ENCODE measurements around the gene RBM26. TPM values are rescaled to one million over a fixed set of nuclear protein-coding genes. Genes with fewer than 3 reads are reported as not detected.

Gene RBM26
- total and polyA plus RNA-seq, 2 experiments from 2014 or later = 46.0 to 69.3 TPM

DNA sequence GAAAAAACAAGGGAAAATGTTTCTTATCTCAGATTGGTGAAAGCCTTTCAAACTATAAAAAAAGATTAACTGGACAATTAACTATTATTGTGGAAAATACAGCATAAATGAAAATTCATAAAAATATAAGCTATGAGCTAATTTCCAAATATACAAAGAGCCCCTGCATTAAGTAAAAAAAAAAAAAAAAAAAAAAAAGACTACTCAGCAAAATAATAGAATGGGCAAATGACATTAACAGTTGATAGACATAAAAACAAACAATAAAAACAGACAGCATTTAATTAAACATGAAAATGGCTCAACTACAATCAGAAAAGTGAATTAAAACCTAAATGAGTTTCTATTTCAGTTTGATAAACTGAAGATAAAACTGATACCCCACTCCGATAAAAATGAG, 77.5 kb downstream of the RBM26 start:
- Histone ChIP-seq H3K36me3 (ENCODE audit: insufficient read depth) (no peaks in the 10 kb centered on the region; the same call in 1 of the 2 replicates), H3F3A (replicated peaks; ENCODE audit: low read depth) (no peaks in the 10 kb centered on the region), H3K4me1 (ENCODE audit: insufficient read depth) (no peaks in the 10 kb centered on the region), H3K27me3 (ENCODE audit: insufficient read depth) (no peaks in the 10 kb centered on the region), H3K4me3 (no peak overlapping the region), H2AFZ (no peak overlapping the region), H3K79me2 (replicated peaks; ENCODE audit: insufficient read depth) (no peaks in the 10 kb centered on the region), H3K4me2 (no peak overlapping the region), H3K27ac (ENCODE audit: low read depth) (no peak overlapping the region), H3K9me2 (ENCODE audit: insufficient read depth) (no peaks in the 10 kb centered on the region), H4K20me1 (replicated peaks; ENCODE audit: insufficient read depth) (no peaks in the 10 kb centered on the region)
- ATAC-seq (no peak), DNase-seq (ENCODE audit: low spot score) (no peak)
- no peaks in the 10 kb centered on the region for H3K27me3 Mint-ChIP-seq (ENCODE audit: insufficient read depth, low read depth, poor library complexity)
- no peaks in the 10 kb centered on the region for H3K9me3 Mint-ChIP-seq
- H3K4me1 Mint-ChIP-seq = no peaks in the 10 kb centered on the region
- peaks cover 33% of the 10 kb centered on the region; the same call in 2 of the 3 replicates for H3K36me3 Mint-ChIP-seq (ENCODE audit: low read depth)
- H3K4me3 Mint-ChIP-seq = no peak overlapping the region
- TF ChIP-seq EZH2phosphoT487 (IDR thresholded peaks at IDR 0.05; ENCODE audit: unreplicated experiment) (no peak), CREB1 (CRISPR knock-in tag; IDR thresholded peaks at IDR 0.05; ENCODE audit: low read depth) (no peak), POLR2AphosphoS5 (IDR thresholded peaks at IDR 0.05; ENCODE audit: low read depth) (no peak), STAT1 (IDR thresholded peaks at IDR 0.05; ENCODE audit: unreplicated experiment) (no peak), ZNF114 (CRISPR knock-in tag; IDR thresholded peaks at IDR 0.05) (no peak), JUNB (IDR thresholded peaks at IDR 0.05; ENCODE audit: unreplicated experiment) (no peak), NANOG (IDR thresholded peaks at IDR 0.05; ENCODE audit: borderline replicate concordance) (no peak)
- TF ChIP-seq, protein P1, sequence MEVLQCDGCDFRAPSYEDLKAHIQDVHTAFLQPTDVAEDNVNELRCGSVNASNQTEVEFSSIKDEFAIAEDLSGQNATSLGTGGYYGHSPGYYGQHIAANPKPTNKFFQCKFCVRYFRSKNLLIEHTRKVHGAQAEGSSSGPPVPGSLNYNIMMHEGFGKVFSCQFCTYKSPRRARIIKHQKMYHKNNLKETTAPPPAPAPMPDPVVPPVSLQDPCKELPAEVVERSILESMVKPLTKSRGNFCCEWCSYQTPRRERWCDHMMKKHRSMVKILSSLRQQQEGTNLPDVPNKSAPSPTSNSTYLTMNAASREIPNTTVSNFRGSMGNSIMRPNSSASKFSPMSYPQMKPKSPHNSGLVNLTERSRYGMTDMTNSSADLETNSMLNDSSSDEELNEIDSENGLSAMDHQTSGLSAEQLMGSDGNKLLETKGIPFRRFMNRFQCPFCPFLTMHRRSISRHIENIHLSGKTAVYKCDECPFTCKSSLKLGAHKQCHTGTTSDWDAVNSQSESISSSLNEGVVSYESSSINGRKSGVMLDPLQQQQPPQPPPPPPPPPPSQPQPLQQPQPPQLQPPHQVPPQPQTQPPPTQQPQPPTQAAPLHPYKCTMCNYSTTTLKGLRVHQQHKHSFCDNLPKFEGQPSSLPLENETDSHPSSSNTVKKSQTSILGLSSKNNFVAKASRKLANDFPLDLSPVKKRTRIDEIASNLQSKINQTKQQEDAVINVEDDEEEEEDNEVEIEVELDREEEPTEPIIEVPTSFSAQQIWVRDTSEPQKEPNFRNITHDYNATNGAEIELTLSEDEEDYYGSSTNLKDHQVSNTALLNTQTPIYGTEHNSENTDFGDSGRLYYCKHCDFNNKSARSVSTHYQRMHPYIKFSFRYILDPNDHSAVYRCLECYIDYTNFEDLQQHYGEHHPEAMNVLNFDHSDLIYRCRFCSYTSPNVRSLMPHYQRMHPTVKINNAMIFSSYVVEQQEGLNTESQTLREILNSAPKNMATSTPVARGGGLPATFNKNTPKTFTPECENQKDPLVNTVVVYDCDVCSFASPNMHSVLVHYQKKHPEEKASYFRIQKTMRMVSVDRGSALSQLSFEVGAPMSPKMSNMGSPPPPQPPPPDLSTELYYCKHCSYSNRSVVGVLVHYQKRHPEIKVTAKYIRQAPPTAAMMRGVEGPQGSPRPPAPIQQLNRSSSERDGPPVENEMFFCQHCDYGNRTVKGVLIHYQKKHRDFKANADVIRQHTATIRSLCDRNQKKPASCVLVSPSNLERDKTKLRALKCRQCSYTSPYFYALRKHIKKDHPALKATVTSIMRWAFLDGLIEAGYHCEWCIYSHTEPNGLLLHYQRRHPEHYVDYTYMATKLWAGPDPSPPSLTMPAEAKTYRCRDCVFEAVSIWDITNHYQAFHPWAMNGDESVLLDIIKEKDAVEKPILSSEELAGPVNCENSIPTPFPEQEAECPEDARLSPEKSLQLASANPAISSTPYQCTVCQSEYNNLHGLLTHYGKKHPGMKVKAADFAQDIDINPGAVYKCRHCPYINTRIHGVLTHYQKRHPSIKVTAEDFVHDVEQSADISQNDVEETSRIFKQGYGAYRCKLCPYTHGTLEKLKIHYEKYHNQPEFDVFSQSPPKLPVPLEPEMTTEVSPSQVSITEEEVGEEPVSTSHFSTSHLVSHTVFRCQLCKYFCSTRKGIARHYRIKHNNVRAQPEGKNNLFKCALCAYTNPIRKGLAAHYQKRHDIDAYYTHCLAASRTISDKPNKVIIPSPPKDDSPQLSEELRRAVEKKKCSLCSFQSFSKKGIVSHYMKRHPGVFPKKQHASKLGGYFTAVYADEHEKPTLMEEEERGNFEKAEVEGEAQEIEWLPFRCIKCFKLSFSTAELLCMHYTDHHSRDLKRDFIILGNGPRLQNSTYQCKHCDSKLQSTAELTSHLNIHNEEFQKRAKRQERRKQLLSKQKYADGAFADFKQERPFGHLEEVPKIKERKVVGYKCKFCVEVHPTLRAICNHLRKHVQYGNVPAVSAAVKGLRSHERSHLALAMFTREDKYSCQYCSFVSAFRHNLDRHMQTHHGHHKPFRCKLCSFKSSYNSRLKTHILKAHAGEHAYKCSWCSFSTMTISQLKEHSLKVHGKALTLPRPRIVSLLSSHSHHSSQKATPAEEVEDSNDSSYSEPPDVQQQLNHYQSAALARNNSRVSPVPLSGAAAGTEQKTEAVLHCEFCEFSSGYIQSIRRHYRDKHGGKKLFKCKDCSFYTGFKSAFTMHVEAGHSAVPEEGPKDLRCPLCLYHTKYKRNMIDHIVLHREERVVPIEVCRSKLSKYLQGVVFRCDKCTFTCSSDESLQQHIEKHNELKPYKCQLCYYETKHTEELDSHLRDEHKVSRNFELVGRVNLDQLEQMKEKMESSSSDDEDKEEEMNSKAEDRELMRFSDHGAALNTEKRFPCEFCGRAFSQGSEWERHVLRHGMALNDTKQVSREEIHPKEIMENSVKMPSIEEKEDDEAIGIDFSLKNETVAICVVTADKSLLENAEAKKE (CRISPR knock-in tag; IDR thresholded peaks at IDR 0.05) = no peak
- TF ChIP-seq, protein P2, sequence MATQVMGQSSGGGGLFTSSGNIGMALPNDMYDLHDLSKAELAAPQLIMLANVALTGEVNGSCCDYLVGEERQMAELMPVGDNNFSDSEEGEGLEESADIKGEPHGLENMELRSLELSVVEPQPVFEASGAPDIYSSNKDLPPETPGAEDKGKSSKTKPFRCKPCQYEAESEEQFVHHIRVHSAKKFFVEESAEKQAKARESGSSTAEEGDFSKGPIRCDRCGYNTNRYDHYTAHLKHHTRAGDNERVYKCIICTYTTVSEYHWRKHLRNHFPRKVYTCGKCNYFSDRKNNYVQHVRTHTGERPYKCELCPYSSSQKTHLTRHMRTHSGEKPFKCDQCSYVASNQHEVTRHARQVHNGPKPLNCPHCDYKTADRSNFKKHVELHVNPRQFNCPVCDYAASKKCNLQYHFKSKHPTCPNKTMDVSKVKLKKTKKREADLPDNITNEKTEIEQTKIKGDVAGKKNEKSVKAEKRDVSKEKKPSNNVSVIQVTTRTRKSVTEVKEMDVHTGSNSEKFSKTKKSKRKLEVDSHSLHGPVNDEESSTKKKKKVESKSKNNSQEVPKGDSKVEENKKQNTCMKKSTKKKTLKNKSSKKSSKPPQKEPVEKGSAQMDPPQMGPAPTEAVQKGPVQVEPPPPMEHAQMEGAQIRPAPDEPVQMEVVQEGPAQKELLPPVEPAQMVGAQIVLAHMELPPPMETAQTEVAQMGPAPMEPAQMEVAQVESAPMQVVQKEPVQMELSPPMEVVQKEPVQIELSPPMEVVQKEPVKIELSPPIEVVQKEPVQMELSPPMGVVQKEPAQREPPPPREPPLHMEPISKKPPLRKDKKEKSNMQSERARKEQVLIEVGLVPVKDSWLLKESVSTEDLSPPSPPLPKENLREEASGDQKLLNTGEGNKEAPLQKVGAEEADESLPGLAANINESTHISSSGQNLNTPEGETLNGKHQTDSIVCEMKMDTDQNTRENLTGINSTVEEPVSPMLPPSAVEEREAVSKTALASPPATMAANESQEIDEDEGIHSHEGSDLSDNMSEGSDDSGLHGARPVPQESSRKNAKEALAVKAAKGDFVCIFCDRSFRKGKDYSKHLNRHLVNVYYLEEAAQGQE (IDR thresholded peaks at IDR 0.05; ENCODE audit: unreplicated experiment) = no peak
- no peak overlapping the region for H3K27ac Mint-ChIP-seq

Measured in GM23338 (cell line).